GM12864 (cell line): Measurements from ENCODE around the gene NLGN1.

Experiments used
- DNase-seq: peaks from one replicate; pipeline ENCODE4 v3.0.0-alpha.2; 2011; ENCODE audit warnings: low read depth
- H3K4me3 ChIP-seq: 2 replicates; pipeline ENCODE4 v1.5.1; 2011; ENCODE audit warnings: mild to moderate bottlenecking, low read depth, low read length, control low read depth
- TF ChIP-seq, protein P1 (sequence below): IDR thresholded peaks from 2 replicates; pipeline ENCODE4 v1.5.1; 2011; ENCODE audit warnings: low read depth, mild to moderate bottlenecking, moderate library complexity, low read length, control low read depth, inconsistent platforms; ENCODE audit errors: missing control alignments

Gene NLGN1

DNA sequence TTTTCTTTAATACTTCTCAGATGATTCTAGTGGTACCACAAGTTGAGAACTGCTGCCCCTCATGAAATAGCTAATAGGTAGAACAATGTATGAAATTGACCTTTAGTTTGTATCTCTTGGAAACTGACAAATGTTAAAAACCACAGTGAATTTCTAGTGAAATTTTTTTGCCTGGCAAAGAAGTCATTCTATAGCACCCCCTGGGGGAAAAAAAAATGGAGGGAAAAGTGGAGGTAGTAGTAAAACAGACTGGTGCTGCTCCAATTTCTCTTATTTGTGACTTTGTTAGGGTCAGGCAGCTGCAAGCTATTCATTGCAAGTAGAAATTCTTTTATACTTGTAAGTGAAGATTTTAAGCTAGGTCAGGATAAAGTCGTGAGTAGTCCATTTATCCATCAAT, 605.0 kb downstream of the NLGN1 start:
- H3K4me3 ChIP-seq = no peak overlapping the region
- DNase-seq = no peak
- TF ChIP-seq, protein P1, sequence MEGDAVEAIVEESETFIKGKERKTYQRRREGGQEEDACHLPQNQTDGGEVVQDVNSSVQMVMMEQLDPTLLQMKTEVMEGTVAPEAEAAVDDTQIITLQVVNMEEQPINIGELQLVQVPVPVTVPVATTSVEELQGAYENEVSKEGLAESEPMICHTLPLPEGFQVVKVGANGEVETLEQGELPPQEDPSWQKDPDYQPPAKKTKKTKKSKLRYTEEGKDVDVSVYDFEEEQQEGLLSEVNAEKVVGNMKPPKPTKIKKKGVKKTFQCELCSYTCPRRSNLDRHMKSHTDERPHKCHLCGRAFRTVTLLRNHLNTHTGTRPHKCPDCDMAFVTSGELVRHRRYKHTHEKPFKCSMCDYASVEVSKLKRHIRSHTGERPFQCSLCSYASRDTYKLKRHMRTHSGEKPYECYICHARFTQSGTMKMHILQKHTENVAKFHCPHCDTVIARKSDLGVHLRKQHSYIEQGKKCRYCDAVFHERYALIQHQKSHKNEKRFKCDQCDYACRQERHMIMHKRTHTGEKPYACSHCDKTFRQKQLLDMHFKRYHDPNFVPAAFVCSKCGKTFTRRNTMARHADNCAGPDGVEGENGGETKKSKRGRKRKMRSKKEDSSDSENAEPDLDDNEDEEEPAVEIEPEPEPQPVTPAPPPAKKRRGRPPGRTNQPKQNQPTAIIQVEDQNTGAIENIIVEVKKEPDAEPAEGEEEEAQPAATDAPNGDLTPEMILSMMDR = no peak

DNA sequence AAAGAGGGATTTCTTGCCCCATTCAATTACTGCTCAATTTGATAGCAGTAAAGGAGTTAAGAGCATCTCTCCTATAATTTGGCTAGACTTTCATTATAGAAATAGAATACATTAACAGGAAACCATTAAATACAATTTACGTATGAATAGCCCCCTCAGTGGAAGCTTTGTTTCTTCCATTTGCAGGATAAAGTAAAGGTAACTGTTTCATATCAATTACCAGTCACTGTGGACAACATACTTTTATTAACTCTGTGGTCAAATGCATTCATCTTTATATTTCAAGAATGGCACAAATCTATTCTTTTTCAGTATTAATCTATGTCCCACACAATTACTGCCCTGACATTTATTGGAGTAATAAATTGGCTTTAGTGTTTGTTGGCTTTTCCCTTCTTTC, 613.4 kb downstream of the NLGN1 start:
- TF ChIP-seq, protein P1 = no peak
- no peak for DNase-seq
- no peak overlapping the region for H3K4me3 ChIP-seq

DNA sequence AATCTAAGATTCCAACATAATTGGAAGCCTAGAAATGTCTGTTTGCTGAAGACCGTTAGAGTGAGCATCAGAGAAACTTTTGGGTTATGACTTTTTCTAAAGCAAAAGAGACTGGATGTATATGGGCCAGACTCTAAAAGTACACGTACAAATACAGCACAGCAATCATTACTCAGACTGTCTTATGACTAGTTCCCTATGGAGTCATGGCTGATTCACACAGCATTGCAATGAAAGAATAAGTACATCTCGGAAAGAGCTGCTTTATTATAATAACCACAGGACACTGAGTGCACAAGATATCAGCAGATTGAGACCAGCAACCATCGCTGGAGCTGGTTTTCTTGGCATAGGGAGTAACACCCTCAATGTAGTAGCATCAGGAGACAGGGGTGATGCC, 618.6 kb downstream of the NLGN1 start:
- no peak for DNase-seq
- no peak overlapping the region for H3K4me3 ChIP-seq
- TF ChIP-seq, protein P1 = no peak

DNA sequence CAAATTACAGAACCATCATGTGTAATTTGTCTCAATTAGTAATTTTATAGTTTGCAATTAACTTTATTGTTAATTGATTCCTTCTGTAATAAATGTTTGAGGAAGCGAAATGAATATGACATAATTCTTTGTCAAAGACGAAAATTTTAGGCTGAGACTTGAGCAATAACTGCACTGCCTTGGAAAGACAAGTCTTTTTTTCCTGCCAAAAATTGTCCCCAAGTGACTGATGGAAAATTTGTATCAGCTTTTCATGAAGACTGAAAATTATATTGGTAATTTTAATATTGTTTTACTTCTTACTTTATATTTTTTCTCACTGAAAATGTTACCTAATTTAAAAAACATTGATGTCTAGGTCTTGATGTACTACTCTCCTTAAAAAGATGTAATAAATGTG, 622.6 kb downstream of the NLGN1 start:
- no peak overlapping the region for H3K4me3 ChIP-seq
- TF ChIP-seq, protein P1 = no peak
- no peak for DNase-seq

DNA sequence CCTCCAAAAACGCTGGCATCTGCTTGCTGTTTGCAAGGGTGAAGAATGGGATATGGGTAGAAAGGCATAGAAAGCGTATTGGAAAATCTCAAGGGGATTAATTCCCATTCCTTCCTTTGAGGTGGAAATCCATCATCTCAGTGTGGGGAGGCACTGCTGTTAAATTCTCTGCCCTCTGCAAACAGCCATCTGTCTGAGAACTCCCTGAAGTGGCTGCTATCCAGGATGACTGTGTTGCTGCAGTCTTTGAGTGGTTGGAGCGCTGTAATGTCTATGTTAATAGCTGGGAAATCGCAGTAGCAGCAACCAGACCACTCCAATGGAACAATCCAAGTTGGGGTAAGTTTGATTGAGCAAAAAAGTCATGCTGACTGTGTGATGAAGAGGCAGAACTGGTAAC, 625.9 kb downstream of the NLGN1 start:
- H3K4me3 ChIP-seq = no peak overlapping the region
- DNase-seq = no peak
- TF ChIP-seq, protein P1 = no peak

DNA sequence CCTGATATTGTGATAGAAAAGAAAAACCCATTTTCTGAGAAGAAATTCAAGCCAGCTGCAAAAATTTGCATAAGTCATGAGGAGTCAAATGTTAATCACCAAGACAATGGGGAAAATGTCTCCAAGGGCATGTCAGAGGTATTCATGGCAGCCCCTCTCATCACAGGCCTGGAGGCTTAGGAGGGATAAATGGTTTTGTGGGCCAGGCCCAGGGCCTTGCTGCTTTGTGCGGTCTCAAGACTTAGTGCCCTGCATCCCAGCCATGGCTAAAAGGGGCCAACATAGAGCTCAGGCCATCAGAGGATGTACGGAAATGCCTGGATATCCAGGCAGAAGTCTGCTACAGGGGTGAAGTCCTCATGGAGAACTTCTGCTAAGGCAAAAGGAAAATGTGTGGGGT, 631.1 kb downstream of the NLGN1 start:
- H3K4me3 ChIP-seq = no peak overlapping the region
- TF ChIP-seq, protein P1 = no peak
- DNase-seq = no peak

DNA sequence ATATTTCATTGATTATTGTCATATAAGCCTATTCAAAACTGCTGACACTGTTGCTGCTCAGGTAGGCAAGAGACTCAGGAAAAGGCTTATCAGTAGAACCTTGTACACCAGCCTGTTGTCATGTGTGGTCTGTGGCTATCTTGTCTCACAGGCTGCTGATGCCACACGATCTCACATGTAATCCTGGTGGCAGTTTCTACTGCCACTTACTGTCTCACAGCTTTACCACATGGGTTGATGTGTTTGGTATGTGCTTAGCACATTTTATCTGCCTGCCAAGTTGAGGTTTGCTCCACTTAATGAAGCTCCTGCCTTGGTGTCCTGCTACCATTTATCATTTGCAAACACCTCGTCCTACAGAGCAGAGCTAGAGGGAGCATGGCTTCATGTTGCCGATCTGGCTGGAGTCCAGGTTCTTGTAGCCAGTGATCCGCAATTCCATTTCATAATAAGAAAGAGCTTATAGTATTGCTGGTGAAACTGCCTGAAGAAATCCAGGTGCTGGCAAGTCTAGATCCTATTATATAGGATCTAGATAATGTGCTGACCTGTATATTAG, 637.9 kb downstream of the NLGN1 start:
- TF ChIP-seq, protein P1 = no peak
- no peak for DNase-seq
- H3K4me3 ChIP-seq = no peak overlapping the region
